Measurements from ENCODE around the gene NFE2L1. TPM values are rescaled to one million over a fixed set of nuclear protein-coding genes. Genes with fewer than 3 reads are reported as not detected.
"Not testable (repeated sequence)": the region's sequence is repeated elsewhere in the genome, so short reads cannot be mapped to it uniquely, and the experiment has no call there.

Gene NFE2L1
- total RNA-seq, 1 donor from 2014 or later = 28.5 TPM

DNA sequence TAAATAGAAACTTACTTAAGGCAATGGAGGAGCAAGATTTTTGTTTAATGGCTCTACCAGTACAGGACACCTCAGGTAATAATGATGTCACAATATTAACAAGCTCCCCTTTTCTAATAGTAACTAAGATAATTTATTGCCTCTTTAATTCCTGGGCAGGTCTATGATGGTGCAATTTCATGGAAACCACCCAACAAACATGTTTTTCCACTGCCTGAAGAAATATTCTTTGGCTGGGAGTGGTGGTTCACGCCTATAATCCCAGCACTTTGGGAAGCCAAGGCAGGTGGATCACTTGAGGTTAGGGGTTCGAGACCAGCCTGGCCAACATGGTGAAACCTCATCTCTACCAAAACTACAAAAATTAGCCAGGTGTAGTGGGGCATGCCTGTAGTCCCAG, 19.6 kb downstream of the NFE2L1 start:
- DNase-seq = not testable (repeated sequence)

DNA sequence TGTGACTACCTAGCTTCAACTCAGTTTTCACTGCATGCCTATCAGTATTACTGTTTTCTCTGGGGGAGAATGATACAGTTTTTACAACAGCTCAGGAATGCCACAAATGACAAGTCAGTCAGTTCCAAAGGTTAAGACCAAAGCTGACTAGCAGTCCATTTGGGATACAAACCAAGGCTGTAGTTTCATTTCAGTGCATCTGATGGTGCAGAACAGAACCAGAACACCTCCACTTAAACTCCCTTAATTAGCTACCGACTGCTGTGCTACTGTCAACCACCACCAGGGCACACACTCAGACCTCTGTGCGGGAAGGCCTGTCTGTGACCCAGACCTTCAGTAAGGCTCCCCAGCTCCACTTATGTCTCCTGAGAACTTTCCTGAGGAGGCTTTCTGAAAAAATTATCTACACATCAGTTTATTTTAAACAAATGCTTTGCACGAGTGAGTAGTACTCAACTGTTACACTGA, 20.4 kb downstream of the NFE2L1 start:
- no peak for DNase-seq

DNA sequence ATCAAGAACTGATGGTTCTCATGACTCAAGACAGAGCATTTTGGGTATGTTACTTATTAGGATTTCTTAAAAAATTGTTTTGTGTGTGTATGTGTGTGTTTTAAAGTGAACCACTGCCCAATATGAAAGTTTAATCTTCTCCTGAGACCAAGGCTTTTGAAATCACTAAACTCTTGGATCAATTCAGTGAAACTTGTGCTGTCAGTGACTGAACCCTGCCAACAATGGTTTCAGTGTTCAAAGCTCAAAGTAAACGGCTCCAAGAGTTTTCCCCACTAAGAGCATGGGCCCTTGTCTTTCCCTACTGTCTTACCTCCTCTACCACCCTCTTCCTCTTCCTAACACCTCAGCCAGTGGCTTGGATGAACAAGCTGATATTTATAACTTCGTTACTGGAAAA, 22.0 kb downstream of the NFE2L1 start:
- no peak for DNase-seq

DNA sequence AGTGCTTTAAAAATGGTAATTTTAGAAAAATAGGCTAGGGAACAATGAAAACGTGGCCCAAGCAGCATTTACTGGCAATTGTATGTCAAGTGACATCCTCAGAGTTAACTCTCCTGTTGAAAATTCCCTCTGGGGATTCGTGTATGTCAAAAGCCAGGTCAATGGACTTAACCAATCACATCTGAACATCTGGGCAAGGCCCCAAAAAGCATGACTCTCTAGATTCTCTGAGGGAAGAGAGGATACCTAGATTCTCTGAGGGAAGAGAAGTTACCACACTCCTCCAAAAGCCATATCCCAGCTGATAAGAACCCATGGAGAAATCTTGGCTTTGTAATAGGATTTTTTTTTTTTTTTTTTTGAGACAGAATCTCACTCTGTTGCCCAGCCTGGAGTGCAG, 23.5 kb downstream of the NFE2L1 start:
- DNase-seq = no peak

DNA sequence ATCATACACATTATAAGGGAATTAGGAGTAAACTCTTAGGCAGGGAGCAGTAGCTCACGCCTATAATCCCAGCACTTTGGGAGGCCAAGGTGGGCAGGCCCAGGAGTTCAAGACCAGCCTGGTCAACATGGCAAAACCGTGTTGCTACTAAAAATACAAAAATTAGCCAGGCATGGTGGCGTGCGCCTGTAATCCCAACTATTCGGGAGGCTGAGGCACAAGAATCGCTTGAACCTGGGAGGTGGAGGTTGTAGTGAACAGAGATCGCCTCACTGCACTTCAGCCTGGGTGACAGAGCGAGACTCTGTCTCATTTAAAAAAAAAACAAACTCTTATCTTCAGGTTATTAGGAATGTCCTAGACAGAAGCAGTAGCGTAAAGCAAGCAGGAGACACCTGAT, 24.7 kb downstream of the NFE2L1 start:
- DNase-seq = not testable (repeated sequence)

DNA sequence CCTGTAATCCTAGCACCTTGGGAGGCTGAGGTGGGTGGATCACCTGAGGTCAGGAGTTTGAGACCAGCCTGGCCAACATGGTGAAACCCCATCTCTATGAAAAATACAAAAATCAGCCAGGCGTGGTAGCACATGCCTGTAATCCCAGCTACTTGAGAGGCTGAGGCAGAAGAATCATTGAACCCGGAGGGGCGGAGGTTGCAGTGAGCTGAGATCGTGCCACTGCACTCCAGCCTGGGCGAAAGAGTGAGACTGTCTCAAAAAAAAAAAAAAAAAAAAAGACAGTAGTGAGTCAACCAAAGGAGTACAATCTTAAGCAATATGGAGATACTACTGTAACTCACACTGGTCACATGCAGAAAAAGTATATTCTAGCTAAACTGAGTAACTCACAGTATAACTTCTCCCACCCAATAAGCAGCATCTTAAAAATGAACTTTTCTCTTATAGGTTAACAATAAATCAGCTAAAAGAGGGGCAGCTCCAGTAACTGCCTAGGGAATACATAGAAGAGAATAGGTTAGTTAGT, 25.5 kb downstream of the NFE2L1 start:
- DNase-seq = not testable (repeated sequence)

DNA sequence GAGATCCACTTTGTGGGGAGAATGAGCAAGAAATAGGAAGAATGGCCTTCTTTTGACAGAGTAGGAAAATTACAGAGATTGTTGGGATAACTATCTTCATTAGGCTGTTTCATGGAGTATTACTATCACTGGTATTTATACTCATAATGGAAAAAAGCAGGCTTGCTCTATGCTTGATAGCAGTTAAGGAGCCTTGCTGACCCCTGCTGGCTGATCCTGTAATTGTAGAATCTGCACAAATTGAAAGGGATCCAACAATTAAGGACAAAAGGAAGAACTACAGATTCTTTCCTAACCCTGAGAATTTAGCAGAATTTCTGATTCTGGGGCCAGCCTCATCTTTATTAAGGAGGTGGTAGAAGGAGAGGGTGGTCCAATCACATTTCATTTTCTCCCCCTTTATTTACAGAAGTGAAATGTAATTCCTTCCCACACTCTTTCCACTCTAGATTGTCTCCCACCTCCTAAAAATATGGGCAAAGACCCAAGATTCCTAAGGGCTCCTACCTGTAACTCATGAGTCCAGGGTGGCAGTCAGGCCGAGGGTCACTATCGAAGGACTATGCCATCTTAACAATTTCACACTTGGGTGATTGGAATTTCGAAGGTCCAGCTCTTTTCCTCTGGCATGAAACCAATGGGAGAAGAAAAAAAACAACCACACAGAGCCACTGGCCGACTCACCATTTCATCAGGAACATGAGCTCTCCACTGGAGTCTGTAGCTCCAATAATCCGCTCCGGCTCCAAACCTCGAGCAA, 26.3 kb downstream of the NFE2L1 start:
- no peak for DNase-seq

DNA sequence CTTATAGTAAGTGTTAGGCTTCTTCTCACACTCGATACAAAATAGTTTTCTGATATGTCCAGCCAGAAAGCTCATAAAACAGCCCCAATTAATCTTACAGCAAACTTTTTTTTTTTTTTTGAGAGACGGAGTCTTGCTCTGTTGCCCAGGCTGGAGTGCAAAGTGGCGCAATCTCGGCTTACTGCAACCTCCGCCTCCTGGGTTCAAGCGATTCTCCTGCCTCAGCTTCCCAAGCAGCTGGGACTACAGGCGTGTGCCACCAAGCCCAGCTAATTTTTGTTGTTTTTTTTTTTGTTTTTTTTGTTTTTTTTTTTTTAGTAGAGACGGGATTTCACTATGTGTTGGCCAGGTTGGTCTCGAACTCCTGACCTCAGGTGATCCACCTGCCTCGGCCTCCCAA, 29.0 kb downstream of the NFE2L1 start:
- not testable (repeated sequence) for DNase-seq

DNA sequence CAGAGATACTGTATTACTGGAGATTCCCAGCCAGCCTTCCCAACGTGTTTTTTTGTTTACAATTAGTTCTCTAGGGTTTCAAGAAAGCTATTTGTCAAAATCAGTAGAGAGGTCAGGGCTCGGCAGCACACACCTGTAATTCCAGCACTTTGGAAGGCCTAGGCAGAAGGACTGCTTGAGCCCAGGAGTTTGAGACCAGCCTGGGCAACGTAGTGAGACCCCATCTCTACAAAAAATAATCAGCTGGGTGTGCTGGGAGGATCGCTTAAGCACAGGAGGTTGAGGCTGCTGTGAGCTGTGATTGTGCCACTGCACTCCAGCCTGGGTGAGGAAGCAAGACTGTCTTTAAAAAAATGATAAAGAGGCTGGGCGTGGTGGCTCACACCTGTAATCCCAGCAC, 33.7 kb downstream of the NFE2L1 start:
- DNase-seq = no peak

DNA sequence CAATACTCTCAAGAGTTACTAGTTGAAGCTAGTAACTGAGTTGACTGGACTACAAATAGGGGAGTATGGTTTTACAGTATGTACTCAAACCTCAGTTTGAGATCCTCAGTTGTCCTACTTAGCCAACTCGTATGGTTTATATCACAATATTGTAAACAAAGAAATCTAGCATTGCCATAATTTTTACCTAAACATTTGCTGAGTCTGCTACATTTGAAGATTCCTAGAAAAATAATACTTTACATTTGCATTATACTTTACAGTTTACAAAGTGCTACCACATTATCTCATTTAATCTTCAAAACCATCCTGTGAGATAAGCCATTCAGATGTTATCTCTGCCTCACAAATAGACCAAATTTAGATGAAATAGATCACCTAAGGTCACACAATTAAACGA, 36.8 kb downstream of the NFE2L1 start:
- no peak for DNase-seq

DNA sequence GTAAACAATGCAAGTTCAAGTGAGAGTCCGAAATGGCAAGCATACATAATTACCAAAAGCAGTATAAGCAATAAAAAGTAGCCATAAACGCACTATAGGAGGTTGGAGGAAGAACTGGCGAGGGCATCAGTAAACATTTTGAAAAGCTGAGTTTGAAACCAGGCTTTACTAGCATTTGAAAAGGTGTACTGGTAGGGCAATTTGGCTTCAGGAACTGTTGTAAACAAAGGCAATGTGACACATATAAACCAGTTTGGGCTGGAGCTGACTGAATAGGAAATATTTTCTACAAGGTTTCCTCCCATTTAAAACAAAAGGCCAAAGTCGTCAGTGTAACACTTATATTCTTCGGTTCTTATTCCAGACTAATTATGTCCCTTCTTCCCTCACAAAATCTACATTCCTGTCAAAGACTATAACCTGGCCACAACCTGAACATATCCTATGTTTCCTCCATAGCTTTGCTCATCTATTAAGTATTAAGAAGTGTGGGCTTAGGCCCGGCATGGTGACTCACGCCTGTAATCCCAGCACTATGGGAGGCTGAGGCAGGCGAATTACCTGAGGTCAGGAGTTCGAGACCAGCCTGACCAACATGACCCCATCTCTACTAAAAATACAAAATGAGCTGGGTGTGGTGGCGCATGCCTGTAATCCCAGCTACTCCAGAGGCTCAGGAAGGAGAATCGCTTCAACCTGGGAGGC, 45.3 kb downstream of the NFE2L1 start:
- no peak for DNase-seq

DNA sequence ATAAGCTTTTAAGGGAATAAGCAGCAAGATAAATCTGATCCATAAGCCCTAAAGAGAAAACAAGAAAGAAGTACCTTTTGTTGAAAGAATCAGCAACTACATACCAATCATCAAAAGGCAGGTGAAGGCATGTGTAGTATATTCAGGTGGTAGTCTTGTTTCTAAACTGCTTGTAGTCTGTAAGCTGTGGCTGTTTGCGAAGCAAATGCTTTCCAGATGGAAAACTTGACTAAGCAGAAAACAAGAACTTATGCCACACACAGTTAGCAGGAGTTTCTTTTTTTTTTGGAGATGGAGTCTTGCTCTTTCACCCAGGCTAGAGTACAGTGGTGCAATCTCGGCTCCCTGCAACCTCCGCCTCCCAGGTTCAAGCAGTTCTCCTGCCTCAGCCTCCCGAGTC, 47.5 kb downstream of the NFE2L1 start:
- no peak for DNase-seq

DNA sequence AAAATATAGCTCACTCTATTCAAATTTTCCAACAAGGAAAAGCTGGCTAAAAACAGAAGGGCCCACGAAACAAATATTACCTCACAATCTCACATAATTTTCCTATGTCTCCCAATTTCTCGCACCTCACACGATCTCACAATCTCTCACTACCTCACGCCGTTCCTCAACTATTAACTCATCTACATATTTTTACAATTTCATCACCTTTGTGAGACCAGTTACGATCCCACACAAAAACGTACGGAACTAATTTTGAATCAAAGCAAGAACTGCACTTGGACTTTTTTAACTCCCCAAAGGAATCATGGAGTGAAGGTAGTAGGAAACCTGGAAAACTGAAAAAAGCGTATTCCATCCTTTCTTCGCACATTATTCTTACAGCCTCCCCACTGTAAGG, 52.0 kb downstream of the NFE2L1 start:
- DNase-seq = no peak

DNA sequence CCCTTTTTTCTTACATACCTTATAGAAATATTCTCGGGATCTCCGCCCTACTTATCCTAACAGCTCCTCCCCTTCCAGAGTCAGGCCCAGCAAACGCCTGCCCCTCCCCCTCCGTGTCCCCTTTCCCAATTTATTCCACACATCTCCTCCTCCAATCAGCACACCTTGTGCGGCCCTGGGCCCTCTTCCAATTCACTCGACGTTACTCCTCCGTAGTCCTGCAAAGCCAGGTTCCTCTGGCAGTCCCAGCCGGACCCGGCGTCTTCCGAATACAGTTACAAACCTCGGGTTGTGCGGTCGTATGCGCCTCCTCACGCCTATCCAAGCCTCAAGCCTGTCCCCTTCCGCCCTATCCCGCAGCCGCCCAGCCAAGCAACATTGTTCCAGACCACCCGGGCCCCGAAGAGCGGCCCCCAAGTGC, 52.4 kb downstream of the NFE2L1 start:
- DNase-seq = peak; percentile 44

DNA sequence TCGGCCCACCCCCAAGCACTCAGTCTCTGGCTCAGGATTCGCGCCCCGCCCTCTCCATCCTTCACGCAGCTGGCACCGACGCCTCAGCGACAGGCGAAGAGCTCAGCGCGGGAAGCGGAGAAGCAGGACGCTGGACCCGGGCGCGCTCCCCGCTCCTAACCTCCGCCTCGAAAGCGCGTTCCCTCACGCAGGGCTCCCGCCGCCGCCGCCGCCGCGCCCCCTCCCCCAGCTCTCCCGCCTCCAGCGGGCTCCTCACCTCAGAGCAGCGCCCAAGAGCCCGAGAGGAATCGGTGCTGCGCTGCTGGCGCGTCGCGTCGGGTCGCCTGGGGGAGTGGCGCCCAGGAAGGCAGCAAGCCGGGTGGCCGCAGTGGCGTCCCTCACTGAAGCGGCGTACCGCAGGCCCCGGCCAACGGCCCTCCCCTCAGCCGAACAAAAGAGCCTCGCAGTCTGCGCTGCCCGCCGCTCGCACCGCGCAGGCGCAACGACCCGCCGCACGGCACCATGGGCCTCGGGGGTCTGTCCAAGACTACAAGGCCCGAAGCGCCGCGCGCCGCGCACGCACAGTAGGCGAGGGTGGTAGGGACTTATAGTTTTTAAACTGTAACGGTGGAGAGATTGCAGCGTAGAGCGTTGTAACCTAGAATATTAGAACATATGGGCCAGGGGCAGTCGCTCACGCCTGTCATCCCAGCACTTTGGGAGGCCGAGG, 53.0 kb downstream of the NFE2L1 start, which contains the start of gene CBX1:
Gene CBX1, minus strand, starts transcription at position 467 of the 709 bp plus-strand sequence. CDS start 24,474 bp downstream, outside the sequence.
- DNase-seq = peak; percentile 92

DNA sequence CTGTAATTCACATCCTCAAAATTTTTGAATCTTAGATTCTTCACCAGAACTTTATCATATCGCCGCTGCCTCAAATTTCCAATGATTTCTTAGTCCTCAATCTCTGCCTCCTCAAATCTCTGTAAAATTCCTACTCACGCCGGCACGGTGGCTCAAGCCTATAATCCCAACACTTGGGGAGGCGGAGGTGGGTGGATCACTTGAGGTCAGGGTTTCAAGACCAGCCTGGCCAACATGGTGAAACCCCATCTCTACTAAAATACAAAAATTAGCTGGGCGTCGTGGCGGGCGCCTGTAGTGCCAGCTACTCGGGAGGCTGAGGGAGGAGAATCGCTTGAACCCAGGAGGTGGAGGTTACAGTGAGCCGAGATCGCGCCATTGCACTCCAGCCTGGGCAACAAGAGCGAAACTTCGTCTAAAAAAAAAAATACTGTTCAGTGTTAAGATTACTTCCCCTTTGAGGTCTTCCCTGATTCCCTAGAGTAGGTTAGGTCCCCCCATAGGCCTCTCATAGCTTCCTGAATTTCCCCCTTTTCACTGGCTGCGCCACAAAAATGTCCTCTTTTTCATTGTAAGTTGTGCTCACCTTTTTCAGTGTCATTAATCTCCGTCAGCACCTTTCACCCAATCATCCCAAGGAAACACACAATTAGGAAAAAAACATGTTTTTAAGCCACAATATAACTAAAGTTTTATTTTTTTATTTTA, 54.0 kb downstream of the NFE2L1 start:
- no peak for DNase-seq

DNA sequence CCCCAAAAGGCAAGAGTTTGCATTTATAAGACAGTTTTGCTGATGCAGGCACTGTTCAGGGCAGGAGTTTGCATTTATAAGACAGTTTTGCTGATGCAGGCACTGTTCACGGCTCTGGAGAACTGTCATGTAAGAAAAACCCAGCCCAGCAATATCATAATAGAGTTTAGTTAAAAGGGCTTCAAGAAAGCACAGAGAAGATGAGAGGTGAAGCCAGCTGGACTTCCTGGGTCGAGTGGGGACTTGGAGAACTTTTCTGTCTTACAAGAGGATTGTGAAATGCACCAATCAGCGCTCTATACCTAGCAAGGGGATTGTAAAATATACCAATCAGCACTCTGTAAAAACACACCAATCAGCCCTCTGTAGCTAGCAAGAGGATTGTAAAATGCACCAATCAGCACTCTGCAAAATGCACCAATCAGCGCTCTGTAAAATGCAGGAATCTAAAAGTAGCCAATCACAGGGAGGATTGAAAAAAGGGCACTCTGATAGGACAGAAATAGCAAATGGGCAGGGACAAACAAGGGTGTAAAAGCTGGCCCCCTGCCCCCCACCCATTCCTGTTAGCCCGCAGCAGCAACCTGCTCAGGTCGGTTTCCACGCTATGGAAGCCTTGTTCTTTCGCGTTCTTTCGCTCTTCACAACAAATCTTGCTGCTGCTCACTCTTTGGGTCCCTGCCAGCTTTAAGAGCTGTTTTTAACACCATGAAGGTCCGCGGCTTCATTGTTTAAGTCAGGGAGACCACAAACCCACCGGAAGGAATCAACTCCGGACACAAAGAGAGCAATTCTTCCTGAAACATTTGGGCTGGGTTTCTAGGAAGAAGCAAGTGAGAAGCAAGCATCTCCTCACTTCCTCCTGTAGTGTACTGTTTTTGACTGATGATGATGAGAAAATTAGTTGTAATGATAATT, 54.9 kb downstream of the NFE2L1 start:
- DNase-seq = no peak

DNA sequence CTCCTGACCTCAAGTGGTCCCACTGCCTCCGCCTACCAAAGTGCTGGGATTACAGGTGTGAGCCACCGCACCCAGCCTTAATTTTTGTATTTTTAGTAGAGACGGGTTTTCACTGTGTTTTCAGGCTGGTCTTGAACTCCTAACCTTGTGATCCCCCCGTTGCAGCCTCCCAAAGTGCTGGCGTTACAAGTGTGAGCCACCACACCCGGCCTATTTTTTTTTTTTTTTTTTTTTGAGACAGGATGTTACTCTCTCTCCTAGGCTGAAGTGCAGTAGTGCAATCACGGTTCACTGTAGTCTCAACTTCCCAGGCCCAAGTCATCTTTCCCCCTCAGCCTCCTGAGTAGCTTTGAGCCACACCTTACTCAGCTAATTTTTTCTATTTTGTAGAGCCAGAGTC, 56.3 kb downstream of the NFE2L1 start:
- DNase-seq = no peak

DNA sequence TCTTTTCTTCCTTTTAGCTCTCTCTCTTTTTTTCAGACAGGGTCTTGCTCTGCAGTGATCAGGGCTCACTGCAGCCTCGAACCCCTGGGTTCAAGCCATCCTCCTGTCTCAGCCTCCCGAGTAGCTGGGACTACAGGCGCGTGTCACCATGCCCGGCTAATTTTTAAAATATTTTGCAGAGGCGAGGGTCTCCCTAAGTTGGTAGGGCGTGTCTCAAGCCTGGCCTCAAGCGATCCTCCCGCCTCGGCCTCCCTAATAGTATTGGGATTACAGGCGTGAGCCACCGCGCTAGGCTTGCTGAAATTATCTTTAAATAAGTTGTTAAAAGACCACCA, 58.6 kb downstream of the NFE2L1 start:
- no peak for DNase-seq

DNA sequence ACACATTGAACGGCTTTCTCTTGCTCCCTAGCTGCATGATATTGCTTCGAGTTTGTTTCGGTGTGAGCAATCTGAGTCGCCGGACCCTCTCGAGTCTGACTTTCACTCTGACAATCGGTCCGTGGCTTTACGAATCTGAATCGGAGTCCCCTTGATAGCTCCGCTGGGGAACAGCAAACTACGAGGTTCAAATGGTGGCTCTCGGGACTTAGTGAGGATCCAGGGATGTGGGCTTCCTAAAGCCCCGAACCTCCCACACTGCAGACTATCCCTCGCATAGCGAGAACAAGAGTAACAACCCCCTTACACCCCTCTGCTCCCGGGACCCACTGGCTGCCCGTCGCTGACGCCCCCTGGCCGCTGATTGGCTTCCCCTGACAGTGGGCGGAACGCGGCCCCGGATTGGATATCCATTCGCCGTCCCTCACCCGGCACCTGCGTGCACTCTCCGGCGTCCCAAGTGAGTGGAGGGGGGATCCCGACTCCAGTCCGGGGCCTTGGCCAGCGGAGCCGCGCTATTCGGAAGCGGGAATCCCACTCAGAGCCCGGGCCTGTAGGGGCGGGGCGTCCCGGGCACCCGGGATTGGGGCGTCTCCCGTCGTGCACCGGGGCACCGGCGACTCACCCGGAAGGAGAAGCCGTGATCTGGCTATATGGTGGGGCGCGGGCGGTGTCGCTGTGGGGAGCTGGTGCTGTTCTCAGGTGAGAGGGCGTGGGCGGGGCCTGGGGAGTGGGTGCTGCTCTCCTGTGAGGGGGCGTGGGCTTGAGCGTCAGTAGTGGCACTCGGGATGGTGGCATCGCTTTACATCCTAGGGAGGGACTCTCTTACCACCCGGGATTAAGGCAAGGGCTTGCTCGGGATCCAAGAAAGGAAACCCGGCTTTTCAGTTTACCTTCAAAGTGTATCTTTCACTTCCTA, 59.2 kb downstream of the NFE2L1 start, which contains the start of gene SNX11:
Gene SNX11, plus strand, starts transcription at position 630 of the 919 bp plus-strand sequence. CDS start 4,278 bp downstream, outside the sequence.
- peak; percentile 88 for DNase-seq
